ENCODE results near the gene RTN4R. TPM values are rescaled to one million over a fixed set of nuclear protein-coding genes. Genes with fewer than 3 reads are reported as not detected.

Gene RTN4R
- total and polyA plus RNA-seq, 2 experiments from 2014 or later = 10.6 to 38.4 TPM

DNA sequence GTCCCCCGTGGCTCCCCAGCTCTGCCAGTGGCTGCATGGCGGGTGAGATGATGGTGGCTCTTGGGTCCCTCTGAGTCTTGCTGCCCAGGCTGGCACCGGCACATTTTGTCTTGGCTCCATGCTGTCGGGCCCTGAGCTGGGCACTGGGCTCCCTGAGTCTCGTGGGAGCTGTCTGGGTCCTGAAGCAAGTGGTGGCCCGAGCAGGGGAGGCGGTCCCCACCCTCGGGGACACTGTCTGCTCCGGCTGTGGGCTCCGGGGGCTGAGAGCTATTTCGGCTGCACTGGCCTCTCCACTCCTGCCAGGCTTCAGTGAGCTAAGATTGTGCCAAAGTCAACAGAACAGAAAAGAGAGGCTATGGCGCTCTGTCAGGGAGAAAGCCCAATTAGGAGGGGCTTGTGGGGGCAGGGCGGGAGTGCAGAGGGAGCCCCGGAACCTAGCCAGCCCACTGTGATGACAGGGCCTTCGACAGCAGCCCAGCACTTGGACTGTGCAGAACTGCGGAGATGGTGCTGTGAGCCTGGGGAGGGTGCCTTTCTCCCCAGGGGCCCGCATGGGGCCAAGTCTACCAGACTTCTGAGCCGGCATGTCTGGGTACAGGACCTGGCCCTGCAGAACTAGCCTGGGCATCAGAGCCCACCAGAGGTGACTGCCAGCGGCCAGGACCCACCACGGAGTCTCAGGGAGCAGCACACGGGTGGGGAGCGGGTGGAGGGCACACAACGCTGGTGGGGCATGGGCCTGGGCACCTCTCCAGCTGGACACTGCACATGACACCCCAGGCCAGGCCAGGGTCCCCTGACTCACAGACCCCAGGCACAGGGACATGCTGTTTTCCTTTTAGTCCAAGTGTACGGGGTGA is 38.0 kb downstream of the RTN4R start:
- Histone ChIP-seq H4K20me1 (replicated peaks; ENCODE audit: insufficient read depth) (no peaks in the 10 kb centered on the region), H3K4me1 (ENCODE audit: insufficient read depth) (no peaks in the 10 kb centered on the region), H3K27ac (ENCODE audit: low read depth) (no peak overlapping the region), H2AFZ (no peak overlapping the region), H3K79me2 (replicated peaks; ENCODE audit: insufficient read depth) (no peaks in the 10 kb centered on the region), H3F3A (replicated peaks; ENCODE audit: low read depth) (peaks cover 7% of the 10 kb centered on the region; the same call in 1 of the 2 replicates), H3K36me3 (ENCODE audit: insufficient read depth) (no peaks in the 10 kb centered on the region), H3K4me3 (no peak overlapping the region), H3K9me2 (ENCODE audit: insufficient read depth) (no peaks in the 10 kb centered on the region), H3K4me2 (no peak overlapping the region), H3K27me3 (ENCODE audit: insufficient read depth) (no peaks in the 10 kb centered on the region)
- Mint-ChIP-seq H3K4me1 (peaks cover 2% of the 10 kb centered on the region), H3K4me3 (no peak overlapping the region), H3K27ac (no peak overlapping the region), H3K9me3 (peaks cover 2% of the 10 kb centered on the region; the same call in 2 of the 3 replicates), H3K36me3 (ENCODE audit: low read depth) (no peaks in the 10 kb centered on the region), H3K27me3 (ENCODE audit: insufficient read depth, low read depth, poor library complexity) (peaks cover 10% of the 10 kb centered on the region)
- no peak for DNase-seq (ENCODE audit: low spot score)
- no peak for TF ChIP-seq EZH2phosphoT487 (IDR thresholded peaks at IDR 0.05; ENCODE audit: unreplicated experiment)
- TF ChIP-seq, protein P1, sequence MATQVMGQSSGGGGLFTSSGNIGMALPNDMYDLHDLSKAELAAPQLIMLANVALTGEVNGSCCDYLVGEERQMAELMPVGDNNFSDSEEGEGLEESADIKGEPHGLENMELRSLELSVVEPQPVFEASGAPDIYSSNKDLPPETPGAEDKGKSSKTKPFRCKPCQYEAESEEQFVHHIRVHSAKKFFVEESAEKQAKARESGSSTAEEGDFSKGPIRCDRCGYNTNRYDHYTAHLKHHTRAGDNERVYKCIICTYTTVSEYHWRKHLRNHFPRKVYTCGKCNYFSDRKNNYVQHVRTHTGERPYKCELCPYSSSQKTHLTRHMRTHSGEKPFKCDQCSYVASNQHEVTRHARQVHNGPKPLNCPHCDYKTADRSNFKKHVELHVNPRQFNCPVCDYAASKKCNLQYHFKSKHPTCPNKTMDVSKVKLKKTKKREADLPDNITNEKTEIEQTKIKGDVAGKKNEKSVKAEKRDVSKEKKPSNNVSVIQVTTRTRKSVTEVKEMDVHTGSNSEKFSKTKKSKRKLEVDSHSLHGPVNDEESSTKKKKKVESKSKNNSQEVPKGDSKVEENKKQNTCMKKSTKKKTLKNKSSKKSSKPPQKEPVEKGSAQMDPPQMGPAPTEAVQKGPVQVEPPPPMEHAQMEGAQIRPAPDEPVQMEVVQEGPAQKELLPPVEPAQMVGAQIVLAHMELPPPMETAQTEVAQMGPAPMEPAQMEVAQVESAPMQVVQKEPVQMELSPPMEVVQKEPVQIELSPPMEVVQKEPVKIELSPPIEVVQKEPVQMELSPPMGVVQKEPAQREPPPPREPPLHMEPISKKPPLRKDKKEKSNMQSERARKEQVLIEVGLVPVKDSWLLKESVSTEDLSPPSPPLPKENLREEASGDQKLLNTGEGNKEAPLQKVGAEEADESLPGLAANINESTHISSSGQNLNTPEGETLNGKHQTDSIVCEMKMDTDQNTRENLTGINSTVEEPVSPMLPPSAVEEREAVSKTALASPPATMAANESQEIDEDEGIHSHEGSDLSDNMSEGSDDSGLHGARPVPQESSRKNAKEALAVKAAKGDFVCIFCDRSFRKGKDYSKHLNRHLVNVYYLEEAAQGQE (IDR thresholded peaks at IDR 0.05; ENCODE audit: unreplicated experiment) = no peak
- TF ChIP-seq ZNF114 (CRISPR knock-in tag; IDR thresholded peaks at IDR 0.05) = no peak
- no peak for ATAC-seq

DNA sequence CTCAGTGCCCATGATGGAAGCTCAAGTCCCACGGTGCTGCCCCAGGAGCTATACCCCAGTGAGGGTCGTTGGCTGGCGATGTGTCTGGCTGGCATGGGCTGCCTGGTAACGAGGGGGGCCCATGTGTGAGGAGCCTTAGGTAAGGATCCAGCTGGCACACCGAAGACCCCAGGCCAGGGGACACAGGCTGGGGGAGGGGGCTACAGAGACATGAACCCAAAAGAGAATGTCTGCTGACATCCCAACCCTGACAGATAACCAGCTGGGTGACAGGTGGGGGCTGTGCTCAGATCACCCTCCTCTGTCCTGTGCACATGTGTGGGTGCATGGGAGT is 39.2 kb downstream of the RTN4R start:
- Histone ChIP-seq H3K79me2 (replicated peaks; ENCODE audit: insufficient read depth) (no peaks in the 10 kb centered on the region), H4K20me1 (replicated peaks; ENCODE audit: insufficient read depth) (no peaks in the 10 kb centered on the region), H3K9me2 (ENCODE audit: insufficient read depth) (no peaks in the 10 kb centered on the region), H3K4me3 (no peak overlapping the region), H2AFZ (no peak overlapping the region), H3K36me3 (ENCODE audit: insufficient read depth) (no peaks in the 10 kb centered on the region), H3K27ac (ENCODE audit: low read depth) (no peak overlapping the region), H3K27me3 (ENCODE audit: insufficient read depth) (no peaks in the 10 kb centered on the region), H3K4me2 (no peak overlapping the region), H3K4me1 (ENCODE audit: insufficient read depth) (no peaks in the 10 kb centered on the region), H3F3A (replicated peaks; ENCODE audit: low read depth) (peaks cover 13% of the 10 kb centered on the region; the same call in 1 of the 2 replicates)
- no peak for DNase-seq (ENCODE audit: low spot score)
- Mint-ChIP-seq H3K36me3 (ENCODE audit: low read depth) (no peaks in the 10 kb centered on the region; the same call in 2 of the 3 replicates), H3K27me3 (ENCODE audit: insufficient read depth, low read depth, poor library complexity) (peaks cover 9% of the 10 kb centered on the region), H3K4me1 (peaks cover 2% of the 10 kb centered on the region), H3K27ac (no peak overlapping the region), H3K9me3 (peaks cover 11% of the 10 kb centered on the region), H3K4me3 (no peak overlapping the region)
- ATAC-seq = no peak
- TF ChIP-seq, protein P2, sequence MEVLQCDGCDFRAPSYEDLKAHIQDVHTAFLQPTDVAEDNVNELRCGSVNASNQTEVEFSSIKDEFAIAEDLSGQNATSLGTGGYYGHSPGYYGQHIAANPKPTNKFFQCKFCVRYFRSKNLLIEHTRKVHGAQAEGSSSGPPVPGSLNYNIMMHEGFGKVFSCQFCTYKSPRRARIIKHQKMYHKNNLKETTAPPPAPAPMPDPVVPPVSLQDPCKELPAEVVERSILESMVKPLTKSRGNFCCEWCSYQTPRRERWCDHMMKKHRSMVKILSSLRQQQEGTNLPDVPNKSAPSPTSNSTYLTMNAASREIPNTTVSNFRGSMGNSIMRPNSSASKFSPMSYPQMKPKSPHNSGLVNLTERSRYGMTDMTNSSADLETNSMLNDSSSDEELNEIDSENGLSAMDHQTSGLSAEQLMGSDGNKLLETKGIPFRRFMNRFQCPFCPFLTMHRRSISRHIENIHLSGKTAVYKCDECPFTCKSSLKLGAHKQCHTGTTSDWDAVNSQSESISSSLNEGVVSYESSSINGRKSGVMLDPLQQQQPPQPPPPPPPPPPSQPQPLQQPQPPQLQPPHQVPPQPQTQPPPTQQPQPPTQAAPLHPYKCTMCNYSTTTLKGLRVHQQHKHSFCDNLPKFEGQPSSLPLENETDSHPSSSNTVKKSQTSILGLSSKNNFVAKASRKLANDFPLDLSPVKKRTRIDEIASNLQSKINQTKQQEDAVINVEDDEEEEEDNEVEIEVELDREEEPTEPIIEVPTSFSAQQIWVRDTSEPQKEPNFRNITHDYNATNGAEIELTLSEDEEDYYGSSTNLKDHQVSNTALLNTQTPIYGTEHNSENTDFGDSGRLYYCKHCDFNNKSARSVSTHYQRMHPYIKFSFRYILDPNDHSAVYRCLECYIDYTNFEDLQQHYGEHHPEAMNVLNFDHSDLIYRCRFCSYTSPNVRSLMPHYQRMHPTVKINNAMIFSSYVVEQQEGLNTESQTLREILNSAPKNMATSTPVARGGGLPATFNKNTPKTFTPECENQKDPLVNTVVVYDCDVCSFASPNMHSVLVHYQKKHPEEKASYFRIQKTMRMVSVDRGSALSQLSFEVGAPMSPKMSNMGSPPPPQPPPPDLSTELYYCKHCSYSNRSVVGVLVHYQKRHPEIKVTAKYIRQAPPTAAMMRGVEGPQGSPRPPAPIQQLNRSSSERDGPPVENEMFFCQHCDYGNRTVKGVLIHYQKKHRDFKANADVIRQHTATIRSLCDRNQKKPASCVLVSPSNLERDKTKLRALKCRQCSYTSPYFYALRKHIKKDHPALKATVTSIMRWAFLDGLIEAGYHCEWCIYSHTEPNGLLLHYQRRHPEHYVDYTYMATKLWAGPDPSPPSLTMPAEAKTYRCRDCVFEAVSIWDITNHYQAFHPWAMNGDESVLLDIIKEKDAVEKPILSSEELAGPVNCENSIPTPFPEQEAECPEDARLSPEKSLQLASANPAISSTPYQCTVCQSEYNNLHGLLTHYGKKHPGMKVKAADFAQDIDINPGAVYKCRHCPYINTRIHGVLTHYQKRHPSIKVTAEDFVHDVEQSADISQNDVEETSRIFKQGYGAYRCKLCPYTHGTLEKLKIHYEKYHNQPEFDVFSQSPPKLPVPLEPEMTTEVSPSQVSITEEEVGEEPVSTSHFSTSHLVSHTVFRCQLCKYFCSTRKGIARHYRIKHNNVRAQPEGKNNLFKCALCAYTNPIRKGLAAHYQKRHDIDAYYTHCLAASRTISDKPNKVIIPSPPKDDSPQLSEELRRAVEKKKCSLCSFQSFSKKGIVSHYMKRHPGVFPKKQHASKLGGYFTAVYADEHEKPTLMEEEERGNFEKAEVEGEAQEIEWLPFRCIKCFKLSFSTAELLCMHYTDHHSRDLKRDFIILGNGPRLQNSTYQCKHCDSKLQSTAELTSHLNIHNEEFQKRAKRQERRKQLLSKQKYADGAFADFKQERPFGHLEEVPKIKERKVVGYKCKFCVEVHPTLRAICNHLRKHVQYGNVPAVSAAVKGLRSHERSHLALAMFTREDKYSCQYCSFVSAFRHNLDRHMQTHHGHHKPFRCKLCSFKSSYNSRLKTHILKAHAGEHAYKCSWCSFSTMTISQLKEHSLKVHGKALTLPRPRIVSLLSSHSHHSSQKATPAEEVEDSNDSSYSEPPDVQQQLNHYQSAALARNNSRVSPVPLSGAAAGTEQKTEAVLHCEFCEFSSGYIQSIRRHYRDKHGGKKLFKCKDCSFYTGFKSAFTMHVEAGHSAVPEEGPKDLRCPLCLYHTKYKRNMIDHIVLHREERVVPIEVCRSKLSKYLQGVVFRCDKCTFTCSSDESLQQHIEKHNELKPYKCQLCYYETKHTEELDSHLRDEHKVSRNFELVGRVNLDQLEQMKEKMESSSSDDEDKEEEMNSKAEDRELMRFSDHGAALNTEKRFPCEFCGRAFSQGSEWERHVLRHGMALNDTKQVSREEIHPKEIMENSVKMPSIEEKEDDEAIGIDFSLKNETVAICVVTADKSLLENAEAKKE (CRISPR knock-in tag; IDR thresholded peaks at IDR 0.05) = no peak
- TF ChIP-seq JUNB (IDR thresholded peaks at IDR 0.05; ENCODE audit: unreplicated experiment) (no peak), EZH2 (IDR thresholded peaks at IDR 0.05; ENCODE audit: low read depth, unreplicated experiment) (no peak), STAT1 (IDR thresholded peaks at IDR 0.05; ENCODE audit: unreplicated experiment) (no peak), ZNF114 (CRISPR knock-in tag; IDR thresholded peaks at IDR 0.05) (no peak)
- TF ChIP-seq, protein P3, sequence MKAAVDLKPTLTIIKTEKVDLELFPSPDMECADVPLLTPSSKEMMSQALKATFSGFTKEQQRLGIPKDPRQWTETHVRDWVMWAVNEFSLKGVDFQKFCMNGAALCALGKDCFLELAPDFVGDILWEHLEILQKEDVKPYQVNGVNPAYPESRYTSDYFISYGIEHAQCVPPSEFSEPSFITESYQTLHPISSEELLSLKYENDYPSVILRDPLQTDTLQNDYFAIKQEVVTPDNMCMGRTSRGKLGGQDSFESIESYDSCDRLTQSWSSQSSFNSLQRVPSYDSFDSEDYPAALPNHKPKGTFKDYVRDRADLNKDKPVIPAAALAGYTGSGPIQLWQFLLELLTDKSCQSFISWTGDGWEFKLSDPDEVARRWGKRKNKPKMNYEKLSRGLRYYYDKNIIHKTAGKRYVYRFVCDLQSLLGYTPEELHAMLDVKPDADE (IDR thresholded peaks at IDR 0.05) = no peak
